ENCODE data around the gene RPGRIP1L. TPM values are rescaled to one million over a fixed set of nuclear protein-coding genes. Genes with fewer than 3 reads are reported as not detected.

RPGRIP1L gene
- total RNA-seq, 1 experiment from 2014 or later = 10.3 TPM

DNA sequence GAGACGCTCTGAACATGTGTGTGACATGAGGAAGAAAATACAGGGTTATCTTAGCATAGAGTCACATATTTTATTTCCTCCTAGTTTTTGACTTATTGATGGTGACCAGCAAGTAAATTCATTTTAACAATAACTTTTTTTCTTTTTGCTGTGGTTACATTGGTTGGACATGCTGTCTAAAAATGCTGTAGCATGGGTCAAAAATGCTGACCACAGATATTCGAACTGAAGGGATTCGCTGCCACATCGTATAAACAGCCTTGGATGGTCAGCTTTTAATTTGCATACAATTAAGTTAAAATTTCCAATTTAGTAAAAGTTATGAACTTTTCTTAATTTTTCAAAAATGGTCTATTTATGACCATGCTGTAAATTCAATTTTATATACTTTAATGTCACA lies 30.5 kb downstream of the RPGRIP1L start:
- Histone ChIP-seq H3K4me3 (replicated peaks in 1 of 2; ENCODE audit: low read depth in 1 of 2, low read length in 2 of 2) (no peak overlapping the region), H3K79me2 (ENCODE audit: insufficient read depth, low read length) (no peaks in the 10 kb centered on the region), H4K20me1 (ENCODE audit: insufficient read depth) (no peaks in the 10 kb centered on the region), H3K27ac (ENCODE audit: low read depth, low read length) (no peak overlapping the region), H3K27me3 (ENCODE audit: insufficient read depth, low read length) (no peaks in the 10 kb centered on the region), H3K4me2 (ENCODE audit: low read length) (no peak overlapping the region), H3K4me1 (ENCODE audit: control insufficient read depth in 1 of 2, insufficient read depth in 2 of 2, low read length in 2 of 2) (no peaks in the 10 kb centered on the region), H3K9ac (ENCODE audit: low read length) (no peak overlapping the region), H3K9me3 (ENCODE audit: control insufficient read depth in 1 of 2, insufficient read depth in 1 of 2, low read depth in 1 of 2, low read length in 2 of 2) (no peaks in the 10 kb centered on the region), H2AFZ (ENCODE audit: low read depth, low read length, poor library complexity, severe bottlenecking) (no peak overlapping the region), H3K9me2 (ENCODE audit: insufficient read depth) (no peaks in the 10 kb centered on the region), H3K36me3 (ENCODE audit: control insufficient read depth in 1 of 2, insufficient read depth in 2 of 2, low read length in 2 of 2) (no peaks in the 10 kb centered on the region)
- ChIA-PET CTCF (no interaction called here), RAD21 (ENCODE audit: low non-redundant PET in 1 of 2, low total read pairs in 2 of 2, uncharacterized antibody in 2 of 2, unreplicated experiment in 2 of 2) (no interaction called here), POLR2A (no interaction called here)
- TF ChIP-seq REST (IDR thresholded peaks at IDR 0.05; ENCODE audit: low read depth) (no peak), ZBTB33 (IDR thresholded peaks at IDR 0.05; ENCODE audit: extremely low read depth, insufficient replicate concordance, low read length) (no peak), ATF3 (IDR thresholded peaks at IDR 0.05) (no peak), CBX3 (IDR thresholded peaks at IDR 0.05; ENCODE audit: low read depth) (no peak), SRF (IDR thresholded peaks at IDR 0.05; ENCODE audit: low read depth) (no peak), TCF7L2 (IDR thresholded peaks at IDR 0.05; ENCODE audit: borderline replicate concordance, extremely low read depth, insufficient read depth, insufficient read length) (no peak), ELF1 (IDR thresholded peaks at IDR 0.05; ENCODE audit: borderline replicate concordance, low read depth) (no peak), EZH2 (IDR thresholded peaks at IDR 0.05) (no peak), SP1 (IDR thresholded peaks at IDR 0.05; ENCODE audit: low read depth) (no peak), POLR2AphosphoS5 (IDR thresholded peaks at IDR 0.05; ENCODE audit: low read depth, low read length) (no peak), RAD21 (IDR thresholded peaks at IDR 0.05; ENCODE audit: low read depth) (no peak), CEBPB (IDR thresholded peaks at IDR 0.05; ENCODE audit: low read depth) (no peak), ZFX (IDR thresholded peaks at IDR 0.05) (no peak), EZH2phosphoT487 (IDR thresholded peaks at IDR 0.05; ENCODE audit: borderline replicate concordance) (no peak)
- TF ChIP-seq, protein P1, sequence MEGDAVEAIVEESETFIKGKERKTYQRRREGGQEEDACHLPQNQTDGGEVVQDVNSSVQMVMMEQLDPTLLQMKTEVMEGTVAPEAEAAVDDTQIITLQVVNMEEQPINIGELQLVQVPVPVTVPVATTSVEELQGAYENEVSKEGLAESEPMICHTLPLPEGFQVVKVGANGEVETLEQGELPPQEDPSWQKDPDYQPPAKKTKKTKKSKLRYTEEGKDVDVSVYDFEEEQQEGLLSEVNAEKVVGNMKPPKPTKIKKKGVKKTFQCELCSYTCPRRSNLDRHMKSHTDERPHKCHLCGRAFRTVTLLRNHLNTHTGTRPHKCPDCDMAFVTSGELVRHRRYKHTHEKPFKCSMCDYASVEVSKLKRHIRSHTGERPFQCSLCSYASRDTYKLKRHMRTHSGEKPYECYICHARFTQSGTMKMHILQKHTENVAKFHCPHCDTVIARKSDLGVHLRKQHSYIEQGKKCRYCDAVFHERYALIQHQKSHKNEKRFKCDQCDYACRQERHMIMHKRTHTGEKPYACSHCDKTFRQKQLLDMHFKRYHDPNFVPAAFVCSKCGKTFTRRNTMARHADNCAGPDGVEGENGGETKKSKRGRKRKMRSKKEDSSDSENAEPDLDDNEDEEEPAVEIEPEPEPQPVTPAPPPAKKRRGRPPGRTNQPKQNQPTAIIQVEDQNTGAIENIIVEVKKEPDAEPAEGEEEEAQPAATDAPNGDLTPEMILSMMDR (IDR thresholded peaks at IDR 0.05 in 2 of 3, conservative IDR thresholded peaks at IDR 0.05 in 1 of 3; ENCODE audit: borderline replicate concordance in 1 of 3, insufficient read depth in 1 of 3, low read depth in 2 of 3, low read length in 2 of 3) = no peak
- ATAC-seq = no peak
- no TSS peak for BruUV-seq (replicated peaks)
- intact Hi-C loops (cut with micrococcal nuclease) = no loop called here
- DNase-seq (ENCODE audit: low read depth, low spot score) = no peak

All from HCT116 (cell line).